ENCODE measurements around the gene KLK3.

DNA sequence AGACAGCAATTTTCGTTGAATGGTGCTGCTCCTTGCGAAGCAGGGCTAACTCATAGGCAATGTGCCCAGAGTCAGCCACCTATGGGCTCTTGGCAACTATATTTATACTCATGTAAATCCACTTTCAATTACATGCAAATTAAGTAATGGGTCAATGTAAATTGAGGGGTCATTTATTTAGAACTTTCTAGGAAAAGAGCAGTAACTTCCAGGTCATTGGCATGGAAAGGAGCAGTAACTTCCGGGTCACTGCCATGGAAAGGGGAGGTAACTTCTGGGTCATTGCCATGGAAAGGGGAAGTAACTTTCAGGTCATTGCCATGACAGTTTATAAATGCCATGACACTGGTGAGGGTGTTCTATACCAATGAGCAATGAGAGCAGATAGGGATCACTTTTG is 44.9 kb downstream of the KLK3 start:
- TF ChIP-seq EGR1 (IDR thresholded peaks at IDR 0.05) (no peak), RAD21 (IDR thresholded peaks at IDR 0.05; ENCODE audit: low read depth) (no peak), TCF12 (IDR thresholded peaks at IDR 0.05; ENCODE audit: low read depth) (no peak), ZBTB7A (IDR thresholded peaks at IDR 0.05; ENCODE audit: low read depth) (no peak), FOXM1 (IDR thresholded peaks at IDR 0.05; ENCODE audit: borderline replicate concordance, low read depth) (no peak)
- TF ChIP-seq, protein P1, sequence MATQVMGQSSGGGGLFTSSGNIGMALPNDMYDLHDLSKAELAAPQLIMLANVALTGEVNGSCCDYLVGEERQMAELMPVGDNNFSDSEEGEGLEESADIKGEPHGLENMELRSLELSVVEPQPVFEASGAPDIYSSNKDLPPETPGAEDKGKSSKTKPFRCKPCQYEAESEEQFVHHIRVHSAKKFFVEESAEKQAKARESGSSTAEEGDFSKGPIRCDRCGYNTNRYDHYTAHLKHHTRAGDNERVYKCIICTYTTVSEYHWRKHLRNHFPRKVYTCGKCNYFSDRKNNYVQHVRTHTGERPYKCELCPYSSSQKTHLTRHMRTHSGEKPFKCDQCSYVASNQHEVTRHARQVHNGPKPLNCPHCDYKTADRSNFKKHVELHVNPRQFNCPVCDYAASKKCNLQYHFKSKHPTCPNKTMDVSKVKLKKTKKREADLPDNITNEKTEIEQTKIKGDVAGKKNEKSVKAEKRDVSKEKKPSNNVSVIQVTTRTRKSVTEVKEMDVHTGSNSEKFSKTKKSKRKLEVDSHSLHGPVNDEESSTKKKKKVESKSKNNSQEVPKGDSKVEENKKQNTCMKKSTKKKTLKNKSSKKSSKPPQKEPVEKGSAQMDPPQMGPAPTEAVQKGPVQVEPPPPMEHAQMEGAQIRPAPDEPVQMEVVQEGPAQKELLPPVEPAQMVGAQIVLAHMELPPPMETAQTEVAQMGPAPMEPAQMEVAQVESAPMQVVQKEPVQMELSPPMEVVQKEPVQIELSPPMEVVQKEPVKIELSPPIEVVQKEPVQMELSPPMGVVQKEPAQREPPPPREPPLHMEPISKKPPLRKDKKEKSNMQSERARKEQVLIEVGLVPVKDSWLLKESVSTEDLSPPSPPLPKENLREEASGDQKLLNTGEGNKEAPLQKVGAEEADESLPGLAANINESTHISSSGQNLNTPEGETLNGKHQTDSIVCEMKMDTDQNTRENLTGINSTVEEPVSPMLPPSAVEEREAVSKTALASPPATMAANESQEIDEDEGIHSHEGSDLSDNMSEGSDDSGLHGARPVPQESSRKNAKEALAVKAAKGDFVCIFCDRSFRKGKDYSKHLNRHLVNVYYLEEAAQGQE (IDR thresholded peaks at IDR 0.05; ENCODE audit: low read depth), result no peak

All from Ishikawa (cell line).